ENCODE results near the gene OSMR.

DNA sequence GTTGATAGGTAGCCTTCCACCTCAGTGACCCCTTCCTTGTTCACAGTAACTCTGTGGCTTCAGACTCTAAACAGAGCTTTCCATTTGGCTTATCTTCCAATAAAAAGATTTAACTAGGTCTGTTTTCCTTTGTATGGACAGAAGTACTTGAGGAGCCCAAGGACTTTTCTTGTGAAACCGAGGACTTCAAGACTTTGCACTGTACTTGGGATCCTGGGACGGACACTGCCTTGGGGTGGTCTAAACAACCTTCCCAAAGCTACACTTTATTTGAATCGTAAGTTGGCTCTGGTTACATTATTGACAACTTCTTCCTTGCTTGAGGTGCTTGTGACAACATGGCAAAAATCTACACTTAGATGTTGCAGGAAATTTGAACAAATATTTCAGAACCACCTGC, 39.4 kb downstream of the OSMR start:
- TF ChIP-seq, protein P1, sequence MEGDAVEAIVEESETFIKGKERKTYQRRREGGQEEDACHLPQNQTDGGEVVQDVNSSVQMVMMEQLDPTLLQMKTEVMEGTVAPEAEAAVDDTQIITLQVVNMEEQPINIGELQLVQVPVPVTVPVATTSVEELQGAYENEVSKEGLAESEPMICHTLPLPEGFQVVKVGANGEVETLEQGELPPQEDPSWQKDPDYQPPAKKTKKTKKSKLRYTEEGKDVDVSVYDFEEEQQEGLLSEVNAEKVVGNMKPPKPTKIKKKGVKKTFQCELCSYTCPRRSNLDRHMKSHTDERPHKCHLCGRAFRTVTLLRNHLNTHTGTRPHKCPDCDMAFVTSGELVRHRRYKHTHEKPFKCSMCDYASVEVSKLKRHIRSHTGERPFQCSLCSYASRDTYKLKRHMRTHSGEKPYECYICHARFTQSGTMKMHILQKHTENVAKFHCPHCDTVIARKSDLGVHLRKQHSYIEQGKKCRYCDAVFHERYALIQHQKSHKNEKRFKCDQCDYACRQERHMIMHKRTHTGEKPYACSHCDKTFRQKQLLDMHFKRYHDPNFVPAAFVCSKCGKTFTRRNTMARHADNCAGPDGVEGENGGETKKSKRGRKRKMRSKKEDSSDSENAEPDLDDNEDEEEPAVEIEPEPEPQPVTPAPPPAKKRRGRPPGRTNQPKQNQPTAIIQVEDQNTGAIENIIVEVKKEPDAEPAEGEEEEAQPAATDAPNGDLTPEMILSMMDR (conservative IDR thresholded peaks at IDR 0.05; ENCODE audit: low read depth, low read length), result no peak
- no peak for TF ChIP-seq EZH2 (IDR thresholded peaks at IDR 0.05; ENCODE audit: borderline replicate concordance, low read depth, low read length, poor library complexity, severe bottlenecking)

Data from A673 (cell line).